ENCODE measurements around the gene SLC12A7.

Gene SLC12A7

GRCh38 chr5:1106385-1107166, 5.3 kb downstream of the SLC12A7 start:
- Histone ChIP-seq H3K27ac (ENCODE audit: insufficient read depth in 1 of 2, low read depth in 1 of 2, low read length in 2 of 2, poor library complexity in 1 of 2, severe bottlenecking in 2 of 2) (peak overlapping the region in 1 of 2 experiments; percentile 94), H3K36me3 (ENCODE audit: control insufficient read depth in 4 of 4, insufficient read depth in 4 of 4, low read length in 3 of 4) (peaks cover 0 to 18% (median 0%) of the 10 kb centered on the region in 4 experiments), H3K27me3 (replicated peaks in 2 of 5; ENCODE audit: control insufficient read depth in 4 of 5, insufficient read depth in 5 of 5, low read length in 4 of 5) (no peaks in the 10 kb centered on the region), H3K9me3 (ENCODE audit: control extremely low read depth in 1 of 5, control insufficient read depth in 4 of 5, insufficient read depth in 2 of 5, low read depth in 1 of 5, low read length in 4 of 5) (no peaks in the 10 kb centered on the region), H3K4me1 (ENCODE audit: control extremely low read depth in 1 of 4, control insufficient read depth in 4 of 4, insufficient read depth in 4 of 4, low read length in 3 of 4) (peaks cover 2 to 96% (median 94%) of the 10 kb centered on the region in 4 experiments), H3K4me3 (ENCODE audit: control insufficient read depth in 1 of 7, extremely low read depth in 1 of 7, insufficient read depth in 4 of 7, low read depth in 2 of 7, low read length in 6 of 7) (peak overlapping the region in 2 of 7 experiments; percentile 1 to 23)
- ChIA-PET POLR2A (interaction anchor here (0.6 kb wide), 1 partner anchor 414 kb away, joined by 3 read pairs; no protein-coding TSS in a partner anchor), CTCF (interaction anchor here (0.6 to 2.3 kb wide), 6 partner anchors 13 to 183 kb away, joined by 3 to 9 read pairs (median 4); no protein-coding TSS in a partner anchor)
- DNase-seq, result peak in 2 of 3 donors; percentile 42 to 46
- 77% methylated on average over 20 of the region's 23 CpGs for WGBS (ENCODE audit: insufficient coverage)

- Histone ChIP-seq H3K27ac (ENCODE audit: insufficient read depth in 1 of 2, low read depth in 1 of 2, low read length in 2 of 2, poor library complexity in 1 of 2, severe bottlenecking in 2 of 2) (peak overlapping the region in 1 of 2 experiments; percentile 94), H3K4me1 (ENCODE audit: control extremely low read depth in 1 of 4, control insufficient read depth in 4 of 4, insufficient read depth in 4 of 4, low read length in 3 of 4) (peaks cover 2 to 100% (median 100%) of the 10 kb centered on the region in 4 experiments), H3K27me3 (replicated peaks in 2 of 5; ENCODE audit: control insufficient read depth in 4 of 5, insufficient read depth in 5 of 5, low read length in 4 of 5) (no peaks in the 10 kb centered on the region), H3K9me3 (ENCODE audit: control extremely low read depth in 1 of 5, control insufficient read depth in 4 of 5, insufficient read depth in 2 of 5, low read depth in 1 of 5, low read length in 4 of 5) (no peaks in the 10 kb centered on the region), H3K4me3 (ENCODE audit: control insufficient read depth in 1 of 7, extremely low read depth in 1 of 7, insufficient read depth in 4 of 7, low read depth in 2 of 7, low read length in 6 of 7) (peak overlapping the region in 6 of 7 experiments; percentile 45 to 69 (median 52)), H3K36me3 (ENCODE audit: control insufficient read depth in 4 of 4, insufficient read depth in 4 of 4, low read length in 3 of 4) (peaks cover 0 to 19% (median 0%) of the 10 kb centered on the region in 4 experiments)
- POLR2A ChIA-PET, result interaction anchor here (0.6 to 0.9 kb wide), 2 partner anchors 9 to 413 kb away, joined by 3 to 6 read pairs; no protein-coding TSS in a partner anchor
- DNase-seq, result peak; percentile 70 to 92 (median 90)
- 11% methylated on average over 13 of the region's 19 CpGs for WGBS (ENCODE audit: insufficient coverage)
- CTCF ChIA-PET, result interaction anchor here (0.9 to 2.3 kb wide), 6 partner anchors 14 to 59 kb away, joined by 3 to 9 read pairs (median 6); no protein-coding TSS in a partner anchor
Observed at GRCh38 chr5:1105350-1106265, 6.3 kb downstream of the SLC12A7 start.

- DNase-seq, result peak; percentile 42 to 90 (median 77)
- H3K27me3 ChIP-seq (replicated peaks in 2 of 5; ENCODE audit: control insufficient read depth in 4 of 5, insufficient read depth in 5 of 5, low read length in 4 of 5), result no peaks in the 10 kb centered on the region
- ChIA-PET POLR2A (no interaction called here), CTCF (no interaction called here)
- H3K9me3 ChIP-seq (ENCODE audit: control extremely low read depth in 1 of 5, control insufficient read depth in 4 of 5, insufficient read depth in 2 of 5, low read depth in 1 of 5, low read length in 4 of 5), result no peaks in the 10 kb centered on the region
- 33% methylated on average over 13 of the region's 27 CpGs for WGBS (ENCODE audit: insufficient coverage)
- peaks cover 2 to 95% (median 92%) of the 10 kb centered on the region in 4 experiments for H3K4me1 ChIP-seq (ENCODE audit: control extremely low read depth in 1 of 4, control insufficient read depth in 4 of 4, insufficient read depth in 4 of 4, low read length in 3 of 4)
- H3K36me3 ChIP-seq (ENCODE audit: control insufficient read depth in 4 of 4, insufficient read depth in 4 of 4, low read length in 3 of 4), result peaks cover 0 to 23% (median 0%) of the 10 kb centered on the region in 4 experiments
- H3K27ac ChIP-seq (ENCODE audit: insufficient read depth in 1 of 2, low read depth in 1 of 2, low read length in 2 of 2, poor library complexity in 1 of 2, severe bottlenecking in 2 of 2), result peak overlapping the region in 1 of 2 experiments; percentile 94
- peak overlapping the region in 5 of 7 experiments; percentile 45 to 69 (median 56) for H3K4me3 ChIP-seq (ENCODE audit: control insufficient read depth in 1 of 7, extremely low read depth in 1 of 7, insufficient read depth in 4 of 7, low read depth in 2 of 7, low read length in 6 of 7)
Observed at GRCh38 chr5:1104327-1105006, 7.4 kb downstream of the SLC12A7 start.

GRCh38 chr5:1103505-1104326, 8.1 kb downstream of the SLC12A7 start:
- Histone ChIP-seq H3K27ac (ENCODE audit: insufficient read depth in 1 of 2, low read depth in 1 of 2, low read length in 2 of 2, poor library complexity in 1 of 2, severe bottlenecking in 2 of 2) (peak overlapping the region in 1 of 2 experiments; percentile 94), H3K4me1 (ENCODE audit: control extremely low read depth in 1 of 4, control insufficient read depth in 4 of 4, insufficient read depth in 4 of 4, low read length in 3 of 4) (peaks cover 2 to 95% (median 90%) of the 10 kb centered on the region in 4 experiments)
- POLR2A ChIA-PET, result no interaction called here

DNA sequence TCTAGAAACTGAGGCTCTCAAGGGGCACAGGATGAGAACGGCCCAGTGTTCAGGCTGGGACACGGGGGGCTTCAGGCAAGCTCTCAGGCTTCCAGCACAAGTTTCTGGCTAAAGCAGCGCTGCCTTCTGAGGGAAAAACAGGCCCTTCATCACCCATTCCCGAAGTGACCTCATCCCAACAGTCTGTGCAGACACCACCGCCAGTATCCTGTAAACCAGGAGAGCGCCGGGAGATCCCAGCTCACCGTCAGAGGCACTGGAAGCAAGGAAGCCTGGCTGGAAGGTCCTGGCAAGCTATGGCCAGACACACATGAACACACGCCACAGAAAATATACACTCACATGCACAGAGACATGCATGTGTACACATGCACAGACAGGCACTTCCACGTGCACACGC, 8.8 kb downstream of the SLC12A7 start:
- Histone ChIP-seq H3K9me3 (ENCODE audit: control extremely low read depth in 1 of 5, control insufficient read depth in 4 of 5, insufficient read depth in 2 of 5, low read depth in 1 of 5, low read length in 4 of 5) (no peaks in the 10 kb centered on the region), H3K27ac (ENCODE audit: insufficient read depth in 1 of 2, low read depth in 1 of 2, low read length in 2 of 2, poor library complexity in 1 of 2, severe bottlenecking in 2 of 2) (peak overlapping the region in 1 of 2 experiments; percentile 94), H3K4me3 (ENCODE audit: control insufficient read depth in 1 of 7, extremely low read depth in 1 of 7, insufficient read depth in 4 of 7, low read depth in 2 of 7, low read length in 6 of 7) (peak overlapping the region in 4 of 7 experiments; percentile 12 to 69 (median 57)), H3K4me1 (ENCODE audit: control extremely low read depth in 1 of 4, control insufficient read depth in 4 of 4, insufficient read depth in 4 of 4, low read length in 3 of 4) (peaks cover 2 to 90% (median 86%) of the 10 kb centered on the region in 4 experiments), H3K27me3 (replicated peaks in 2 of 5; ENCODE audit: control insufficient read depth in 4 of 5, insufficient read depth in 5 of 5, low read length in 4 of 5) (no peaks in the 10 kb centered on the region), H3K36me3 (ENCODE audit: control insufficient read depth in 4 of 4, insufficient read depth in 4 of 4, low read length in 3 of 4) (peaks cover 0 to 23% (median 0%) of the 10 kb centered on the region in 4 experiments)
- ChIA-PET POLR2A (no interaction called here), CTCF (no interaction called here)
- 92% methylated on average over 9 of the region's 11 CpGs for WGBS (ENCODE audit: insufficient coverage)
- no peak for DNase-seq

More at GRCh38 chr5:1103505-1104326, 8.1 kb downstream of the SLC12A7 start:
- peak overlapping the region in 6 of 7 experiments; percentile 10 to 69 (median 52) for H3K4me3 ChIP-seq (ENCODE audit: control insufficient read depth in 1 of 7, extremely low read depth in 1 of 7, insufficient read depth in 4 of 7, low read depth in 2 of 7, low read length in 6 of 7)
- WGBS (ENCODE audit: insufficient coverage), result 23% methylated on average over 30 of the region's 33 CpGs
- H3K36me3 ChIP-seq (ENCODE audit: control insufficient read depth in 4 of 4, insufficient read depth in 4 of 4, low read length in 3 of 4), result peaks cover 0 to 23% (median 0%) of the 10 kb centered on the region in 4 experiments
- H3K27me3 ChIP-seq (replicated peaks in 2 of 5; ENCODE audit: control insufficient read depth in 4 of 5, insufficient read depth in 5 of 5, low read length in 4 of 5), result no peaks in the 10 kb centered on the region
- CTCF ChIA-PET, result no interaction called here
- peak; percentile 33 to 62 (median 60) for DNase-seq
- no peaks in the 10 kb centered on the region for H3K9me3 ChIP-seq (ENCODE audit: control extremely low read depth in 1 of 5, control insufficient read depth in 4 of 5, insufficient read depth in 2 of 5, low read depth in 1 of 5, low read length in 4 of 5)
